Hepatocyte (in vitro differentiated cells): ENCODE results near the gene NUP62.

ENCODE experiments used
- EZH2 ChIP-seq: fragments of 200-600 bp; sonication (generic); IDR thresholded peaks from 2 replicates; pipeline ENCODE4 v1.6.1; 2016; ENCODE audit warnings: antibody characterized with exemption, mild to moderate bottlenecking, borderline replicate concordance
- EZH2phosphoT487 ChIP-seq: fragments of 200-600 bp; sonication (generic); IDR thresholded peaks from one replicate; pipeline ENCODE4 v1.6.1; 2018; ENCODE audit warnings: antibody characterized with exemption, mild to moderate bottlenecking, low read depth, moderate library complexity; ENCODE audit not compliant: unreplicated experiment, severe bottlenecking
- TF ChIP-seq, protein P1 (sequence below): fragments of 200-600 bp; sonication (generic); IDR thresholded peaks from 2 replicates; pipeline ENCODE4 v1.5.1; 2016; ENCODE audit warnings: antibody characterized with exemption, mild to moderate bottlenecking; ENCODE audit not compliant: poor library complexity

DNA sequence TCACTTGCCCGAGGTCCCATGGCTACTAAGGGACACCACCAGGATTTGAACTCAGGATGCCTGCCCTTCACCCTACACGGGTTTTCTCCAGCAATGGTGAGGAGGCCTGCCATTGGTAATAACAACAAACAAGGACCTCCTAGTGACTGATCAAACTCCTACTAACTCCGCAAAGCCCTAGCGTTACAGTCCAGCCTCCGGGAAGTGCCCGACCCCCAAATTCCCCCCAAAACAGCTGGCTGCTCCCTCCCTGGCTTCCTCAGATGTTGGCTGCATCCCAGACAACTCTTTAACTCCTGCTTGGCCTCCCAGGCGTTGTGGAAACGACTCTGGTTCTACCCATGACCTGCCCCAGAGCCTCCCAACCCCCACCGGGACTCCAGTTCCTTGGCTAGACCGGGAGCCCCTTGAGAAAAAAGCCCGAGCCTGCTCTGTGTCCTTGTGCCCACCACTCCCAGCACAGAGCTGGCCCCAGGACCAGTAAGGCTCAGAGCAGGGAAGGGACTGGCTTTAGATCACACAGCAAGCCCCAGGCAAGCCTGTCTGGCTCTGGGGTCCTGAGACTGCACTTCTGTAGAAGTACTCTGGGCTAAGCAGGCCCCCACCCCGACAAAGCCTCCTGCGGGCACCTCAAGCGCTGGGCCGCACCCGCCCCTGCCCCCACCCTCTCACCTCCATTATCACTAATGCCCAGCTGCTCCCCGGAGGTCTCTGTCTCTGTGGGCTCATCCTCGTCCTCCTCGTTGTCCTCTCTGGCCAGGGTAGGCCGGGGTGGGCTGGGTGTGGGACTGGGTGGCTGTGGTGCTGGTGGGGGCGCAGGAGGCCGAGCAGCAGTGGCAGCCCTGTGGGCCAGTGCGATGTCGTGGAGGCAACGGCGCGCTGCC lies 56.8 kb downstream of the NUP62 start:
- TF ChIP-seq, protein P1, sequence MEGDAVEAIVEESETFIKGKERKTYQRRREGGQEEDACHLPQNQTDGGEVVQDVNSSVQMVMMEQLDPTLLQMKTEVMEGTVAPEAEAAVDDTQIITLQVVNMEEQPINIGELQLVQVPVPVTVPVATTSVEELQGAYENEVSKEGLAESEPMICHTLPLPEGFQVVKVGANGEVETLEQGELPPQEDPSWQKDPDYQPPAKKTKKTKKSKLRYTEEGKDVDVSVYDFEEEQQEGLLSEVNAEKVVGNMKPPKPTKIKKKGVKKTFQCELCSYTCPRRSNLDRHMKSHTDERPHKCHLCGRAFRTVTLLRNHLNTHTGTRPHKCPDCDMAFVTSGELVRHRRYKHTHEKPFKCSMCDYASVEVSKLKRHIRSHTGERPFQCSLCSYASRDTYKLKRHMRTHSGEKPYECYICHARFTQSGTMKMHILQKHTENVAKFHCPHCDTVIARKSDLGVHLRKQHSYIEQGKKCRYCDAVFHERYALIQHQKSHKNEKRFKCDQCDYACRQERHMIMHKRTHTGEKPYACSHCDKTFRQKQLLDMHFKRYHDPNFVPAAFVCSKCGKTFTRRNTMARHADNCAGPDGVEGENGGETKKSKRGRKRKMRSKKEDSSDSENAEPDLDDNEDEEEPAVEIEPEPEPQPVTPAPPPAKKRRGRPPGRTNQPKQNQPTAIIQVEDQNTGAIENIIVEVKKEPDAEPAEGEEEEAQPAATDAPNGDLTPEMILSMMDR = no peak
- TF ChIP-seq EZH2phosphoT487 (no peak), EZH2 (no peak)
